Liver (tissue), 9 donors: ENCODE results near the gene DMC1. TPM values are rescaled to one million over a fixed set of nuclear protein-coding genes. Genes with fewer than 3 reads are reported as not detected.

Source experiments
- DNase-seq: peaks from one replicate; pipeline ENCODE4 v3.0.0-alpha.2; 2017; ENCODE audit warnings: low spot score
- H3K27ac ChIP-seq, 2 donors: one replicate each; pipeline ENCODE4 v1.7.0; 2013; ENCODE audit warnings: inconsistent platforms in 2 of 2, low read length in 2 of 2, control low read depth in 1 of 2, low read depth in 1 of 2, mild to moderate bottlenecking in 1 of 2
- H3K27me3 ChIP-seq, 4 donors: one replicate each; pipeline versions ENCODE4 v1.6.1 to v1.7.0; 2013; ENCODE audit warnings: low read length in 3 of 4, inconsistent platforms in 1 of 4, mild to moderate bottlenecking in 1 of 4, moderate library complexity in 1 of 4; ENCODE audit not compliant: control insufficient read depth in 4 of 4, insufficient read depth in 4 of 4
- H3K36me3 ChIP-seq, 4 donors: one replicate each; pipeline versions ENCODE4 v1.6.1 to v1.7.0; 2013; ENCODE audit warnings: low read length in 3 of 4, mild to moderate bottlenecking in 3 of 4, low read depth in 1 of 4, moderate library complexity in 1 of 4; ENCODE audit not compliant: control insufficient read depth in 4 of 4, insufficient read depth in 3 of 4
- H3K4me1 ChIP-seq, 4 donors: one replicate each; pipeline versions ENCODE4 v1.6.1 to v1.7.0; 2013; ENCODE audit warnings: low read length in 3 of 4, mild to moderate bottlenecking in 3 of 4, moderate library complexity in 1 of 4; ENCODE audit not compliant: control insufficient read depth in 4 of 4, insufficient read depth in 4 of 4
- H3K4me3 ChIP-seq, 3 donors: one replicate each; pipeline versions ENCODE4 v1.6.1 to v1.7.0; 2013; ENCODE audit warnings: low read length in 3 of 3, control low read depth in 1 of 3, low read depth in 1 of 3, mild to moderate bottlenecking in 1 of 3
- H3K9ac ChIP-seq, 2 donors: one replicate each; pipeline ENCODE4 v1.7.0; 2013; ENCODE audit warnings: low read length in 2 of 2, mild to moderate bottlenecking in 2 of 2, moderate library complexity in 2 of 2, control low read depth in 1 of 2, low read depth in 1 of 2
- H3K9me3 ChIP-seq, 4 donors: one replicate each; pipeline versions ENCODE4 v1.6.1 to v1.7.0; 2013; ENCODE audit warnings: low read length in 3 of 4; ENCODE audit not compliant: control insufficient read depth in 4 of 4
- EGR1 ChIP-seq, 2 donors: IDR thresholded peaks; 2 replicates each; pipeline ENCODE4 v1.6.1; 2016 to 2018; ENCODE audit warnings: antibody characterized with exemption in 2 of 2, low read depth in 2 of 2
- FOXA1 ChIP-seq: IDR thresholded peaks from 2 replicates; pipeline ENCODE4 v1.6.1; 2016; ENCODE audit warnings: antibody characterized with exemption
- FOXA2 ChIP-seq: IDR thresholded peaks from 2 replicates; pipeline ENCODE4 v1.6.1; 2016; ENCODE audit warnings: antibody characterized with exemption
- GABPA ChIP-seq, 2 donors: IDR thresholded peaks in 1 of 2; conservative IDR thresholded peaks in 1 of 2; 2 replicates each; pipeline ENCODE4 v1.6.1; 2016; ENCODE audit warnings: antibody characterized with exemption in 2 of 2, mild to moderate bottlenecking in 1 of 2, moderate library complexity in 1 of 2
- HNF4A ChIP-seq, 2 donors: conservative IDR thresholded peaks; 2 replicates each; pipeline ENCODE4 v1.6.1; 2016; ENCODE audit warnings: antibody characterized with exemption in 2 of 2, mild to moderate bottlenecking in 2 of 2
- HNF4G ChIP-seq: IDR thresholded peaks from 2 replicates; pipeline ENCODE4 v1.6.1; 2016; ENCODE audit warnings: antibody characterized with exemption
- JUND ChIP-seq, 2 donors: IDR thresholded peaks; 2 replicates each; pipeline ENCODE4 v1.6.1; 2016; ENCODE audit warnings: antibody characterized with exemption in 2 of 2
- NR2F2 ChIP-seq: IDR thresholded peaks from 2 replicates; pipeline ENCODE4 v1.6.1; 2016; ENCODE audit warnings: antibody characterized with exemption
- RAD21 ChIP-seq, 2 donors: IDR thresholded peaks; 2 replicates each; pipeline ENCODE4 v1.6.1; 2016; ENCODE audit warnings: antibody characterized with exemption in 2 of 2, mild to moderate bottlenecking in 2 of 2
- RXRA ChIP-seq, 2 donors: IDR thresholded peaks; 2 replicates each; pipeline ENCODE4 v1.6.1; 2017 to 2018; ENCODE audit warnings: antibody characterized with exemption in 2 of 2, mild to moderate bottlenecking in 1 of 2
- SP1 ChIP-seq: IDR thresholded peaks from 2 replicates; pipeline ENCODE4 v1.6.1; 2018; ENCODE audit warnings: antibody characterized with exemption, mild to moderate bottlenecking
- TAF1 ChIP-seq: conservative IDR thresholded peaks from 2 replicates; pipeline ENCODE4 v1.6.1; 2016; ENCODE audit warnings: antibody characterized with exemption, mild to moderate bottlenecking
- YY1 ChIP-seq: IDR thresholded peaks from 2 replicates; pipeline ENCODE4 v1.6.1; 2016; ENCODE audit warnings: antibody characterized with exemption, mild to moderate bottlenecking
- WGBS: extraction: QIAGEN DNeasy Blood & Tissue Kit; methylation state at CpG from one replicate; pipeline ENCODE4 v1.1.7; 2013; 5-methylcytosine and 5-hydroxymethylcytosine counted together
- polyA plus RNA-seq, 2 donors: library from polyadenylated mRNA; stranded (reverse) in 1 of 2; unstranded in 1 of 2; fragments of 200-250 nt in 1 of 2; fragments of >200 nt in 1 of 2; fragmentation: Nextera tagmentation in 1 of 2; extraction: Ambion mirVana in 1 of 2; gene quantifications; one replicate each; pipeline versions ENCODE4 v1.2.1 to v1.2.3, GENCODE V29; 2013 to 2015
- total RNA-seq, 2 donors: library from RNA; depleted of rRNA; stranded (reverse); fragments of >200 nt; gene quantifications; one replicate each; pipeline ENCODE4 v1.2.3, GENCODE V29; 2014
- TF ChIP-seq, protein P1 (sequence below): IDR thresholded peaks from 2 replicates; pipeline ENCODE4 v1.6.1; 2016; ENCODE audit warnings: antibody characterized with exemption, mild to moderate bottlenecking
- TF ChIP-seq, protein P2 (sequence below): IDR thresholded peaks from 2 replicates; pipeline ENCODE4 v1.6.1; 2016; ENCODE audit warnings: antibody characterized with exemption
- TF ChIP-seq, protein P3 (sequence below): IDR thresholded peaks from 2 replicates; pipeline ENCODE4 v1.6.1; 2016; ENCODE audit warnings: antibody characterized with exemption
- TF ChIP-seq, protein P4 (sequence below): IDR thresholded peaks from 2 replicates; pipeline ENCODE4 v1.6.1; 2016; ENCODE audit warnings: antibody characterized with exemption
- donor health status: healthy.
- donor health status: healthy.
- donor health status: healthy.
- donor health status: healthy.
- donor health status: healthy.

DMC1 gene
- total and polyA plus RNA-seq, 4 donors: 0.25 to 6.8 (median 1.1) TPM; not detected in 1

DNA sequence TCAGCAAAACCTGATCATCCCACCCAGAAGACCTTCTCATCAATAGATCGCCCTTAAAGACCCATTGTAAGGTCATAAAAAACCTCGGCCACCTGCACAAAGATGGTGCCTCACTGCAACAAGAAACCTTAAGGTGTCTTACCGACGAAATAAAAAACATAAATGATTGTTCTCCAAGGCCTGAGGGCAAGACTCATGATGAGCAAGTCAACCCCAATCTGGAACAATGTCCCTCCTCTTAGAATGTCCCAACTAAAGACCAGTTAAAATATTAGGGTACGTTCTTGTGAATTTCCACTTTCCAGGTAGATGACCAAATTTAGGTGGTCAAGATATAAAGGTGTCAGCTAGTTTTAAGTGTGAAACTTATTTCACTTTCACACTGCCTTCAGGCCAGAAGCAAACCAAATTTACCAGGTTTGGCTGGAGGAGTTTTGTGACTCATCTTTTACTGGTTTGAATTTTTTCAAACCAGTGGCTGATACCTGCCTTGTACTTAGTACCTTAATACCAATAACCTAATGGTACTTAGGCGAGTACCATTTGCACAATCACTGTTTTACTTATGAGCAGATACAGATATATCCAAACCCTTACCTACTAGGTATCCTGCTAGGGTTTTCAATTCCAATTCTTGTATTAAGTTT lies 87.2 kb downstream of the DMC1 start:
- WGBS: 96% methylated on average over 6 of the region's 6 CpGs
- H3K9me3 ChIP-seq: no peaks in the 10 kb centered on the region
- peaks cover 19 to 61% (median 54%) of the 10 kb centered on the region in 4 donors for H3K36me3 ChIP-seq
- no peaks in the 10 kb centered on the region for H3K27me3 ChIP-seq
- no peak overlapping the region for H3K27ac ChIP-seq
- no peak overlapping the region for H3K9ac ChIP-seq
- no peak for TF ChIP-seq SP1
- TF ChIP-seq YY1: no peak
- TF ChIP-seq, protein P1, sequence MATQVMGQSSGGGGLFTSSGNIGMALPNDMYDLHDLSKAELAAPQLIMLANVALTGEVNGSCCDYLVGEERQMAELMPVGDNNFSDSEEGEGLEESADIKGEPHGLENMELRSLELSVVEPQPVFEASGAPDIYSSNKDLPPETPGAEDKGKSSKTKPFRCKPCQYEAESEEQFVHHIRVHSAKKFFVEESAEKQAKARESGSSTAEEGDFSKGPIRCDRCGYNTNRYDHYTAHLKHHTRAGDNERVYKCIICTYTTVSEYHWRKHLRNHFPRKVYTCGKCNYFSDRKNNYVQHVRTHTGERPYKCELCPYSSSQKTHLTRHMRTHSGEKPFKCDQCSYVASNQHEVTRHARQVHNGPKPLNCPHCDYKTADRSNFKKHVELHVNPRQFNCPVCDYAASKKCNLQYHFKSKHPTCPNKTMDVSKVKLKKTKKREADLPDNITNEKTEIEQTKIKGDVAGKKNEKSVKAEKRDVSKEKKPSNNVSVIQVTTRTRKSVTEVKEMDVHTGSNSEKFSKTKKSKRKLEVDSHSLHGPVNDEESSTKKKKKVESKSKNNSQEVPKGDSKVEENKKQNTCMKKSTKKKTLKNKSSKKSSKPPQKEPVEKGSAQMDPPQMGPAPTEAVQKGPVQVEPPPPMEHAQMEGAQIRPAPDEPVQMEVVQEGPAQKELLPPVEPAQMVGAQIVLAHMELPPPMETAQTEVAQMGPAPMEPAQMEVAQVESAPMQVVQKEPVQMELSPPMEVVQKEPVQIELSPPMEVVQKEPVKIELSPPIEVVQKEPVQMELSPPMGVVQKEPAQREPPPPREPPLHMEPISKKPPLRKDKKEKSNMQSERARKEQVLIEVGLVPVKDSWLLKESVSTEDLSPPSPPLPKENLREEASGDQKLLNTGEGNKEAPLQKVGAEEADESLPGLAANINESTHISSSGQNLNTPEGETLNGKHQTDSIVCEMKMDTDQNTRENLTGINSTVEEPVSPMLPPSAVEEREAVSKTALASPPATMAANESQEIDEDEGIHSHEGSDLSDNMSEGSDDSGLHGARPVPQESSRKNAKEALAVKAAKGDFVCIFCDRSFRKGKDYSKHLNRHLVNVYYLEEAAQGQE: no peak
- no peak for TF ChIP-seq FOXA2
- TF ChIP-seq, protein P2, sequence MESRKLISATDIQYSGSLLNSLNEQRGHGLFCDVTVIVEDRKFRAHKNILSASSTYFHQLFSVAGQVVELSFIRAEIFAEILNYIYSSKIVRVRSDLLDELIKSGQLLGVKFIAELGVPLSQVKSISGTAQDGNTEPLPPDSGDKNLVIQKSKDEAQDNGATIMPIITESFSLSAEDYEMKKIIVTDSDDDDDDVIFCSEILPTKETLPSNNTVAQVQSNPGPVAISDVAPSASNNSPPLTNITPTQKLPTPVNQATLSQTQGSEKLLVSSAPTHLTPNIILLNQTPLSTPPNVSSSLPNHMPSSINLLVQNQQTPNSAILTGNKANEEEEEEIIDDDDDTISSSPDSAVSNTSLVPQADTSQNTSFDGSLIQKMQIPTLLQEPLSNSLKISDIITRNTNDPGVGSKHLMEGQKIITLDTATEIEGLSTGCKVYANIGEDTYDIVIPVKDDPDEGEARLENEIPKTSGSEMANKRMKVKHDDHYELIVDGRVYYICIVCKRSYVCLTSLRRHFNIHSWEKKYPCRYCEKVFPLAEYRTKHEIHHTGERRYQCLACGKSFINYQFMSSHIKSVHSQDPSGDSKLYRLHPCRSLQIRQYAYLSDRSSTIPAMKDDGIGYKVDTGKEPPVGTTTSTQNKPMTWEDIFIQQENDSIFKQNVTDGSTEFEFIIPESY: no peak
- TF ChIP-seq HNF4A (conservative IDR thresholded peaks at IDR 0.05): no peak
- no peak for TF ChIP-seq FOXA1
- no peak for TF ChIP-seq JUND (IDR thresholded peaks at IDR 0.05)
- no peak for TF ChIP-seq HNF4G
- TF ChIP-seq RXRA (IDR thresholded peaks at IDR 0.05): no peak
- no peak for TF ChIP-seq EGR1 (IDR thresholded peaks at IDR 0.05; ENCODE audit: low read depth in 2 of 2)
- TF ChIP-seq, protein P3, sequence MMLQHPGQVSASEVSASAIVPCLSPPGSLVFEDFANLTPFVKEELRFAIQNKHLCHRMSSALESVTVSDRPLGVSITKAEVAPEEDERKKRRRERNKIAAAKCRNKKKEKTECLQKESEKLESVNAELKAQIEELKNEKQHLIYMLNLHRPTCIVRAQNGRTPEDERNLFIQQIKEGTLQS: no peak
- TF ChIP-seq, protein P4, sequence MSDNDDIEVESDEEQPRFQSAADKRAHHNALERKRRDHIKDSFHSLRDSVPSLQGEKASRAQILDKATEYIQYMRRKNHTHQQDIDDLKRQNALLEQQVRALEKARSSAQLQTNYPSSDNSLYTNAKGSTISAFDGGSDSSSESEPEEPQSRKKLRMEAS: no peak
- TF ChIP-seq NR2F2: no peak
- H3K4me1 ChIP-seq: no peaks in the 10 kb centered on the region
- no peak overlapping the region for H3K4me3 ChIP-seq
- DNase-seq: no peak

DNA sequence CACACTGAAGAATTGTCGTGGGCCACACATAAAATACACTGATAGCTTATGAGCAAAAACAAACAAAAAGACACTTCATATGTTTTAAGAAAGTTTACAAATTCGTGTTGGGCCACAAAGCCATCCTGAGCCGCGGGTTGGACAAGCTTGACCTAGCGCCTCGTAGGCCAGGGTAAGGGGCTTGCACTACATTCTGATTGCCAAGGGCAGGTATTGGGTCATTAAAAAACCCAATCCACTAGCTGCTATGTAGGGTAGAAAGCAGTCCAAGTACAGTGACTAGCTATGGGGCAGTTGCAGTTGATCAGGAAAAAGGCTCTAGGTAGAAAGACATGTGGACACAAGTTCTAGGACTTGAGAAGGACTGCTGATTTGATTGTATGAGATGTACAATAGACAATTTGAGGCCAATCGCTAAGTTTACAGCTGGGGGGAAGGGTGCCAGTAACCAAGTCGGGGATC lies 88.1 kb downstream of the DMC1 start:
- H3K9ac ChIP-seq: no peak overlapping the region
- peaks cover 18 to 57% (median 50%) of the 10 kb centered on the region in 4 donors for H3K36me3 ChIP-seq
- TF ChIP-seq GABPA (IDR thresholded peaks at IDR 0.05 in 1 of 2, conservative IDR thresholded peaks at IDR 0.05 in 1 of 2): no peak
- TF ChIP-seq RAD21 (IDR thresholded peaks at IDR 0.05): no peak
- TF ChIP-seq, protein P2: no peak
- no peak for TF ChIP-seq TAF1
- no peaks in the 10 kb centered on the region for H3K4me1 ChIP-seq
- H3K4me3 ChIP-seq: no peak overlapping the region
- no peak for DNase-seq
- H3K9me3 ChIP-seq: no peaks in the 10 kb centered on the region
- WGBS: 90% methylated on average over 8 of the region's 8 CpGs
- H3K27me3 ChIP-seq: no peaks in the 10 kb centered on the region
- no peak overlapping the region for H3K27ac ChIP-seq
